Measurements from ENCODE around the gene DNM1L.

DNA sequence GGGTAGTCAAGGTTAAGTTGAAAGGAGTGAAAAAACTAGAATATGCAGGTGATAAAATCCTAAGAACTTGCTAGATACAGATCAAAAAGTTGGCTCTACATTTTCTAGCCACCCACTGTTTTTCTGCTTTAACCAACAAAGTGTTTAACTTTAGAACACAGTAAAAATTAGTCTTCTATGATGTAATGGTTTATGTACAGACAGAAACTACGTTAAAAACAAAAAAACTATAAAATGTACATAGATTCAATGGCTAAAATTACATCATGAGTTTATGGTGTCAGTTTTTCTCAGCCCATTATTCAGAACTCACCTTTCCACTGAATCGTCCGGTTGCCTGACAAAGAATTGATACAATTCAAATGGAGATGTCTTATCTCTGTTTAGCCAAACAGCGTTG is 74.5 kb downstream of the DNM1L start:
- TF ChIP-seq, protein P1, sequence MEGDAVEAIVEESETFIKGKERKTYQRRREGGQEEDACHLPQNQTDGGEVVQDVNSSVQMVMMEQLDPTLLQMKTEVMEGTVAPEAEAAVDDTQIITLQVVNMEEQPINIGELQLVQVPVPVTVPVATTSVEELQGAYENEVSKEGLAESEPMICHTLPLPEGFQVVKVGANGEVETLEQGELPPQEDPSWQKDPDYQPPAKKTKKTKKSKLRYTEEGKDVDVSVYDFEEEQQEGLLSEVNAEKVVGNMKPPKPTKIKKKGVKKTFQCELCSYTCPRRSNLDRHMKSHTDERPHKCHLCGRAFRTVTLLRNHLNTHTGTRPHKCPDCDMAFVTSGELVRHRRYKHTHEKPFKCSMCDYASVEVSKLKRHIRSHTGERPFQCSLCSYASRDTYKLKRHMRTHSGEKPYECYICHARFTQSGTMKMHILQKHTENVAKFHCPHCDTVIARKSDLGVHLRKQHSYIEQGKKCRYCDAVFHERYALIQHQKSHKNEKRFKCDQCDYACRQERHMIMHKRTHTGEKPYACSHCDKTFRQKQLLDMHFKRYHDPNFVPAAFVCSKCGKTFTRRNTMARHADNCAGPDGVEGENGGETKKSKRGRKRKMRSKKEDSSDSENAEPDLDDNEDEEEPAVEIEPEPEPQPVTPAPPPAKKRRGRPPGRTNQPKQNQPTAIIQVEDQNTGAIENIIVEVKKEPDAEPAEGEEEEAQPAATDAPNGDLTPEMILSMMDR (IDR thresholded peaks at IDR 0.05) = no peak
- no peak for TF ChIP-seq POLR2A (IDR thresholded peaks at IDR 0.05)

Measured in Peyer's patch (tissue), 4 donors.